DMS153 treated with DMSO at 0.1 percent for 48 hours (cell line): Measurements from ENCODE around the gene DAZ2.
"Not testable (repeated sequence)": the region's sequence is repeated elsewhere in the genome, so short reads cannot be mapped to it uniquely, and the experiment has no call there.

Experiments
- DNase-seq: peaks from one replicate; lab custom pipeline; 2025; ENCODE audit not compliant: unreplicated experiment; lab: John Stamatoyannopoulos, UW

DAZ2 gene, protein sequence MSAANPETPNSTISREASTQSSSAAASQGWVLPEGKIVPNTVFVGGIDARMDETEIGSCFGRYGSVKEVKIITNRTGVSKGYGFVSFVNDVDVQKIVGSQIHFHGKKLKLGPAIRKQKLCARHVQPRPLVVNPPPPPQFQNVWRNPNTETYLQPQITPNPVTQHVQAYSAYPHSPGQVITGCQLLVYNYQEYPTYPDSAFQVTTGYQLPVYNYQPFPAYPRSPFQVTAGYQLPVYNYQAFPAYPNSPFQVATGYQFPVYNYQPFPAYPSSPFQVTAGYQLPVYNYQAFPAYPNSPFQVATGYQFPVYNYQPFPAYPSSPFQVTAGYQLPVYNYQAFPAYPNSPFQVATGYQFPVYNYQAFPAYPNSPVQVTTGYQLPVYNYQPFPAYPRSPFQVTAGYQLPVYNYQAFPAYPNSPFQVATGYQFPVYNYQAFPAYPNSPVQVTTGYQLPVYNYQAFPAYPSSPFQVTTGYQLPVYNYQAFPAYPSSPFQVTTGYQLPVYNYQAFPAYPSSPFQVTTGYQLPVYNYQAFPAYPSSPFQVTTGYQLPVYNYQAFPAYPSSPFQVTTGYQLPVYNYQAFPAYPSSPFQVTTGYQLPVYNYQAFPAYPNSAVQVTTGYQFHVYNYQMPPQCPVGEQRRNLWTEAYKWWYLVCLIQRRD

DNA sequence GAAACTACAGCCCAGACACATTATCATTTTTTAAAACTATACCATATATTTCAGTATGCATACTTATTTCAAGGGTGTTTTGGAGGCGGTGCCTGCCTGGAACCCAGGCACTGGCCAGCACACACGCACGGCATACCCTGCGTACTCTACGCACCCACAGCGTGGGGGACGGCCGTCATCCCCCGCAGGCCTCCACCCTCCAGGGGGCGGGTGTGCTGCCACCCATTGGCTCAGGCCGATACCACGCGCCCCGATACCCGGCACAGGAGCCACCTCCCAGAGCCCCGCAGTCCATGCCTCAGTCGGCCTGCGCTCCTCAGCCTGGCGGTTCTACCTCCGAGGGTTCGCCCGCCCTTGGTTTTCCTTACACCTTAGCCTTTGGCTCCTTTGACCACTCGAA, at the start of gene DAZ2:
TSS of gene DAZ2 (plus strand) at position 301 of the 400 bp plus-strand sequence. CDS start 208 bp downstream, outside the sequence.
- not testable (repeated sequence) for DNase-seq

DNA sequence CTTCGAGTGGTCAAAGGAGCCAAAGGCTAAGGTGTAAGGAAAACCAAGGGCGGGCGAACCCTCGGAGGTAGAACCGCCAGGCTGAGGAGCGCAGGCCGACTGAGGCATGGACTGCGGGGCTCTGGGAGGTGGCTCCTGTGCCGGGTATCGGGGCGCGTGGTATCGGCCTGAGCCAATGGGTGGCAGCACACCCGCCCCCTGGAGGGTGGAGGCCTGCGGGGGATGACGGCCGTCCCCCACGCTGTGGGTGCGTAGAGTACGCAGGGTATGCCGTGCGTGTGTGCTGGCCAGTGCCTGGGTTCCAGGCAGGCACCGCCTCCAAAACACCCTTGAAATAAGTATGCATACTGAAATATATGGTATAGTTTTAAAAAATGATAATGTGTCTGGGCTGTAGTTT, 20.4 kb upstream of the DAZ2 start, which contains the start of gene DAZ1:
TSS of gene DAZ1 (minus strand) at position 101 of the 400 bp plus-strand sequence. CDS start 208 bp downstream, outside the sequence.
- not testable (repeated sequence) for DNase-seq

DNA sequence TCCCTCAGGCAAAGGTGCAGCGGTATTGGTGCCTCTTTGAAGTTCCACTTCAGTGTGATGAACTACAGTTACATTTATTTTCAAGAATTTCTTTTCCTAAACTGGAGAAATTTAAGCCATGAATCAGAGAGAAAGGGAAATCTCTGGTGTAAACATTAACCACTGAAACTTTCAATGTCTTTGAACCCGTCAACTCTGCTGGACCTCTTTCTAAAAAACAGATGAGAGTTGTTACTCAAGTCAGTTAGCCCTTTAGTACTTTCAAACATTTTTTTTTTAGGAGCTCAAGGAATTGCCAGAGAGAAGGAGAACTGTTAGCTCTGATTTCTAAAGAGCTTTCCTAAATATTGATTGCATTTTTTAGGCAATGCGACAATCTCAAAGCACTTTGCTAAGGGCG, 11.9 kb upstream of the DAZ2 start:
- DNase-seq = not testable (repeated sequence)

DNA sequence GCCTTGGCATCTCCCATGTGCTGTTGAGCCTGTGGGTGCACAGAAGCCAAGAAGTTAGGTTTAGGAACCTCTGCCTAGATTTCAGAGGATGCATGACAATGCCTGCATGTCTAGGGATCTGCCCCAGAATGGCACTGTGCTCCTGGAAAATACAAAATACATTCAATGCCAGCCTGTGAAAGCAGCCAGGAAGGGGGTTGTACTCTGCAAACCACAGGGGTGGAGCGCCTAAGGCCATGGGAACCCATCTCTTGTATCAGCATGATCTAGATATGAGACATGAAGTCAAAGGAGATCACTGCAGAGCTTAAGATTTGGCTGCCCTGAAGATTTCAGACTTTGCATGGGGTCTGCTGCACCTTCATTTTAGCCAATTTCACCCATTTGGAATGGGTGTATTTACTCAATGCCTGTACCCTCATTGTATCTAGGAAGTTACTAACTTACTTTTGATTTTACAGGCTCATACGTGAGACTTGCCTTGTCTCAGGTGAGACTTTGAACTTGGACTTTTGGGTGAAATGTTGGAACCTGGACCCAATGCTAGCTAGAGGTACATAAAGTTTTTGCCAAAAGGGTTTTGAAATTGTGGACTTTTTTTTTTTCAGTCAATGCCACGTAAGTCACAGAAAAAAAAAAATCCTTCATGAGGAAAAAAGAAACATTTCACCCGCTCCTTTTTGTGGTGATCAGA, 9.4 kb upstream of the DAZ2 start:
- not testable (repeated sequence) for DNase-seq

DNA sequence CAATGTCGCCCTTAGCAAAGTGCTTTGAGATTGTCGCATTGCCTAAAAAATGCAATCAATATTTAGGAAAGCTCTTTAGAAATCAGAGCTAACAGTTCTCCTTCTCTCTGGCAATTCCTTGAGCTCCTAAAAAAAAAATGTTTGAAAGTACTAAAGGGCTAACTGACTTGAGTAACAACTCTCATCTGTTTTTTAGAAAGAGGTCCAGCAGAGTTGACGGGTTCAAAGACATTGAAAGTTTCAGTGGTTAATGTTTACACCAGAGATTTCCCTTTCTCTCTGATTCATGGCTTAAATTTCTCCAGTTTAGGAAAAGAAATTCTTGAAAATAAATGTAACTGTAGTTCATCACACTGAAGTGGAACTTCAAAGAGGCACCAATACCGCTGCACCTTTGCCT, 8.7 kb upstream of the DAZ2 start:
- DNase-seq = not testable (repeated sequence)
